Transverse colon (tissue), 4 donors: ENCODE measurements around the gene HPN.

Experiments
- CTCF ChIP-seq, 5 experiments: fragments of 200-600 bp in 3 of 5; fragments of 450-650 bp in 2 of 5; sonication (generic) in 3 of 5; IDR thresholded peaks; 1 replicate in 2 of 5; 2 replicates in 3 of 5; pipeline ENCODE4 v1.5.1; 2016 to 2017; ENCODE audit warnings: antibody characterized with exemption in 5 of 5, inconsistent platforms in 3 of 5, mild to moderate bottlenecking in 2 of 5, moderate library complexity in 1 of 5
- EP300 ChIP-seq: sonication (generic); formaldehyde crosslinking; IDR thresholded peaks from one replicate; pipeline ENCODE4 v1.6.1; 2017; ENCODE audit warnings: antibody characterized with exemption, low read depth
- POLR2AphosphoS5 ChIP-seq, 3 donors: sonication (generic); formaldehyde crosslinking; IDR thresholded peaks; one replicate each; pipeline ENCODE4 v1.6.1; 2016; ENCODE audit warnings: antibody characterized with exemption in 3 of 3

- no peak for TF ChIP-seq EP300
- no peak for TF ChIP-seq CTCF (IDR thresholded peaks at IDR 0.05)
- TF ChIP-seq POLR2AphosphoS5 (IDR thresholded peaks at IDR 0.05) = no peak
These were observed 69.5 kb downstream of the HPN start for GRCh38 chr19:35110974-35111373.
